ENCODE measurements around the gene PGAP3.

Gene PGAP3

GRCh38 chr17:39696731-39697130, 8.9 kb upstream of the PGAP3 start:
- no peak for DNase-seq (ENCODE audit: low spot score)

- no peak for DNase-seq (ENCODE audit: low spot score)
These were observed 7.2 kb upstream of the PGAP3 start for GRCh38 chr17:39695089-39695474.

GRCh38 chr17:39694593-39694992, 6.7 kb upstream of the PGAP3 start:
- no peak for DNase-seq (ENCODE audit: low spot score)

- no peak for DNase-seq (ENCODE audit: low spot score)
These were observed 1.1 kb upstream of the PGAP3 start for GRCh38 chr17:39688945-39689344.

GRCh38 chr17:39688475-39688835, 598 bp upstream of the PGAP3 start:
- no peak for DNase-seq (ENCODE audit: low spot score)

GRCh38 chr17:39687101-39687545, 734 bp downstream of the PGAP3 start:
- DNase-seq (ENCODE audit: low spot score): no peak

GRCh38 chr17:39684369-39685192, 3.3 kb downstream of the PGAP3 start:
- no peak for DNase-seq (ENCODE audit: low spot score)

- DNase-seq (ENCODE audit: low spot score): no peak
These were observed 4.4 kb downstream of the PGAP3 start for GRCh38 chr17:39683295-39683939.

- DNase-seq (ENCODE audit: low spot score): peak; percentile 59
These were observed 8.2 kb downstream of the PGAP3 start for GRCh38 chr17:39679521-39680192.

GRCh38 chr17:39678340-39679116, 9.3 kb downstream of the PGAP3 start:
- no peak for DNase-seq (ENCODE audit: low spot score)

- DNase-seq (ENCODE audit: low spot score): no peak
These were observed 10.1 kb downstream of the PGAP3 start for GRCh38 chr17:39677542-39678339.

GRCh38 chr17:39677072-39677471, 10.8 kb downstream of the PGAP3 start:
- DNase-seq (ENCODE audit: low spot score): no peak

- peak; percentile 63 for DNase-seq (ENCODE audit: low spot score)
These were observed 11.5 kb downstream of the PGAP3 start for GRCh38 chr17:39676198-39676819.

GRCh38 chr17:39675390-39676082, 12.3 kb downstream of the PGAP3 start:
- no peak for DNase-seq (ENCODE audit: low spot score)

- DNase-seq (ENCODE audit: low spot score): no peak
These were observed 13.0 kb downstream of the PGAP3 start for GRCh38 chr17:39674702-39675389.

- no peak for DNase-seq (ENCODE audit: low spot score)
These were observed 13.7 kb downstream of the PGAP3 start for GRCh38 chr17:39674179-39674578.

GRCh38 chr17:39673335-39674081, 14.3 kb downstream of the PGAP3 start:
- no peak for DNase-seq (ENCODE audit: low spot score)

GRCh38 chr17:39672522-39673334, 15.1 kb downstream of the PGAP3 start:
- no peak for DNase-seq (ENCODE audit: low spot score)
